K562 (cell line): ENCODE results near the gene SPRED2. TPM values are rescaled to one million over a fixed set of nuclear protein-coding genes. Genes with fewer than 3 reads are reported as not detected.

ENCODE experiments used
- ATAC-seq: fragments of 200-7000 bp; cut with Tn5 transposase; 3 replicates; pipeline ENCODE4 v1.9.1; 2020; ENCODE audit warnings: moderate library complexity
- BruUV-seq: library from RNA; stranded (reverse); fragments of 400-500 nt; replicated peaks from 2 replicates; lab custom pipeline; 2021; lab: Mats Ljungman, UMichigan
- CTCF ChIA-PET: fragments of 300-600 bp; formaldehyde crosslinking; extraction: SDS; loops from one replicate; lab custom pipeline; 2021; ENCODE audit warnings: low intra/inter-chr PET ratio; lab: Yijun Ruan, JAX
- POLR2A ChIA-PET: fragments of 300-600, 350-650 bp; sonication (Branson Sonifier 250); formaldehyde crosslinking; extraction: SDS; loops from one replicate; lab custom pipeline; 2021; ENCODE audit warnings: antibody characterized with exemption, inconsistent platforms; lab: Yijun Ruan, JAX
- DNase-seq, 4 experiments: peaks; one replicate each; pipeline versions ENCODE4 v3.0.0 to v3.0.0-alpha.2; 2011 to 2018; ENCODE audit warnings: low spot score in 3 of 4, mixed read lengths in 3 of 4; ENCODE audit errors: extremely low read depth in 1 of 4
- FAIRE-seq: peaks from 2 replicates; lab custom pipeline; 2011; peaks lifted over from hg19 to GRCh38; lab: Jason Lieb, UNC
- H2AFZ ChIP-seq: 2 replicates; pipeline ENCODE4 v1.6.0; 2011; ENCODE audit warnings: low read depth, low read length, control low read depth, inconsistent platforms
- H3K27ac ChIP-seq: fragments of 200-600 bp; 3 replicates; pipeline ENCODE4 v1.8.0; 2011; ENCODE audit warnings: low read depth, mild to moderate bottlenecking, control low read depth, inconsistent platforms, low read length, moderate library complexity, mixed read lengths; ENCODE audit errors: extremely low read depth
- H3K27me3 ChIP-seq, 2 experiments: fragments of 300-600 bp in 1 of 2; 2 replicates in 1 of 2; 3 replicates in 1 of 2; pipeline versions ENCODE4 v1.6.0 to v1.8.0; 2011; ENCODE audit warnings: inconsistent platforms in 2 of 2, low read length in 2 of 2, mild to moderate bottlenecking in 1 of 2, mixed read lengths in 1 of 2, moderate library complexity in 1 of 2; ENCODE audit not compliant: control insufficient read depth in 2 of 2, insufficient read depth in 2 of 2
- H3K36me3 ChIP-seq: fragments of 300-600 bp; 3 replicates; pipeline ENCODE4 v1.8.0; 2011; ENCODE audit warnings: mild to moderate bottlenecking, low read length, inconsistent platforms; ENCODE audit not compliant: control insufficient read depth, insufficient read depth
- H3K4me1 ChIP-seq, 2 experiments: fragments of 200-600 bp in 1 of 2; replicated peaks in 1 of 2; 2 replicates in 1 of 2; 3 replicates in 1 of 2; pipeline versions ENCODE4 v1.5.1 to v1.8.0; 2011; ENCODE audit warnings: inconsistent platforms in 2 of 2, low read length in 2 of 2, mild to moderate bottlenecking in 1 of 2, mixed read lengths in 1 of 2, moderate library complexity in 1 of 2; ENCODE audit not compliant: control insufficient read depth in 2 of 2, insufficient read depth in 2 of 2
- H3K4me2 ChIP-seq: 2 replicates; pipeline ENCODE4 v1.6.1; 2011; ENCODE audit warnings: low read length, control low read depth, inconsistent platforms, mixed read lengths; ENCODE audit not compliant: insufficient read depth
- H3K4me3 ChIP-seq: fragments of 200-600 bp; sonication (generic), shearing (Covaris generic); 2 replicates; pipeline ENCODE4 v1.5.1; 2016; ENCODE audit warnings: control low read depth, inconsistent platforms
- H3K79me2 ChIP-seq: fragments of 200-600 bp; 3 replicates; pipeline ENCODE4 v1.8.0; 2011; ENCODE audit warnings: low read length, inconsistent platforms; ENCODE audit not compliant: control insufficient read depth, insufficient read depth
- H3K9ac ChIP-seq, 2 experiments: 2 replicates each; pipeline versions ENCODE4 v1.6.0 to v1.6.1; 2011; ENCODE audit warnings: low read depth in 2 of 2, low read length in 2 of 2, control low read depth in 1 of 2, inconsistent platforms in 1 of 2, mild to moderate bottlenecking in 1 of 2, mixed read lengths in 1 of 2; ENCODE audit not compliant: insufficient read depth in 1 of 2
- H3K9me1 ChIP-seq: one replicate; pipeline ENCODE4 v1.6.0; 2011; ENCODE audit warnings: inconsistent platforms, mild to moderate bottlenecking, low read length, moderate library complexity; ENCODE audit not compliant: control insufficient read depth, insufficient read depth
- H3K9me3 ChIP-seq: replicated peaks from 2 replicates; pipeline ENCODE4 v1.5.1; 2011; ENCODE audit warnings: low read depth, low read length, inconsistent platforms; ENCODE audit not compliant: control insufficient read depth, insufficient read depth
- H4K20me1 ChIP-seq: replicated peaks from 2 replicates; pipeline ENCODE4 v1.6.1; 2011; ENCODE audit warnings: low read length, inconsistent platforms, mixed read lengths; ENCODE audit not compliant: control insufficient read depth, insufficient read depth
- CAMTA2 ChIP-seq: fragments of 250-450 bp; sonication (Bioruptor Pico); conservative IDR thresholded peaks from 2 replicates; pipeline ENCODE4 v1.5.1; 2022
- LCOR ChIP-seq: sonication (generic); formaldehyde crosslinking; IDR thresholded peaks from 2 replicates; pipeline ENCODE4 v1.8.0; 2022; ENCODE audit warnings: mild to moderate bottlenecking, missing genetic modification reagents
- MTA2 ChIP-seq: fragments of 450-650 bp; IDR thresholded peaks from 2 replicates; pipeline ENCODE4 v1.6.1; 2016; ENCODE audit warnings: low read depth
- PHF8 ChIP-seq: fragments of 200-600 bp; sonication (generic); IDR thresholded peaks from 2 replicates; pipeline ENCODE4 v1.6.1; 2012; ENCODE audit warnings: mixed run types, mild to moderate bottlenecking, inconsistent platforms, low read length, moderate library complexity, borderline replicate concordance
- POLR2AphosphoS2 ChIP-seq: IDR thresholded peaks from 2 replicates; pipeline ENCODE4 v1.6.1; 2012; ENCODE audit warnings: low read length, improper control_type of control experiment
- RFX1 ChIP-seq: fragments of 450-650 bp; IDR thresholded peaks from 2 replicates; pipeline ENCODE4 v1.6.1; 2016; ENCODE audit warnings: mild to moderate bottlenecking, moderate library complexity
- SETDB1 ChIP-seq: IDR thresholded peaks from one replicate; pipeline ENCODE4 v1.6.1; 2012; ENCODE audit warnings: low read length, control low read depth, inconsistent platforms
- SP1 ChIP-seq: sonication (generic); formaldehyde crosslinking; IDR thresholded peaks from 2 replicates; pipeline ENCODE4 v1.8.1; 2022; ENCODE audit warnings: mild to moderate bottlenecking, missing genetic modification reagents
- ZNF347 ChIP-seq: fragments of 450-650 bp; formaldehyde crosslinking; IDR thresholded peaks from 2 replicates; pipeline ENCODE4 v1.4.0; 2020; ENCODE audit warnings: low read depth, mild to moderate bottlenecking, moderate library complexity
- WGBS: fragments of 100-300 bp; shearing (Covaris generic); methylation state at CpG from one replicate; pipeline ENCODE4 v1.1.6; 2016; ENCODE audit warnings: low coverage, mixed read lengths; ENCODE audit not compliant: insufficient coverage; ENCODE audit errors: missing lambda C conversion rate; 5-methylcytosine and 5-hydroxymethylcytosine counted together
- in situ Hi-C: fragments of 300-500 bp; cut with MboI; formaldehyde crosslinking; loops from 4 replicates; pipeline ENCODE4 v1.15.0; 2018; ENCODE audit warnings: inconsistent platforms, mixed read lengths
- intact Hi-C: fragments of 100-400 bp; cut with micrococcal nuclease; formaldehyde crosslinking; loops from 2 replicates; pipeline ENCODE4 v1.14.2; 2022
- polyA plus RNA-seq, 8 experiments: library from polyadenylated mRNA; depleted of rRNA in 4 of 8; stranded (reverse) in 5 of 8; unstranded in 3 of 8; fragments of >200 nt; fragmentation: Nextera tagmentation in 2 of 8; fragmentation: Illumina TruSeq in 1 of 8; extraction: Ambion mirVana in 2 of 8; extraction: Trizol in 1 of 8; gene quantifications; 2 replicates each; pipeline versions ENCODE4 v1.2.1 to v1.2.3, GENCODE V29; 2011 to 2014; ENCODE audit warnings: inconsistent platforms in 1 of 8, missing spikeins in 1 of 8
- total RNA-seq, 7 experiments: library from RNA; depleted of rRNA in 6 of 7; stranded (reverse); fragments of >200 nt in 6 of 7; fragmentation: Illumina TruSeq in 2 of 7; extraction: Trizol in 2 of 7; gene quantifications; 2 replicates each; pipeline versions ENCODE4 v1.2.1 to v1.2.3, GENCODE V29; 2011 to 2021; ENCODE audit warnings: low replicate concordance in 1 of 7

SPRED2 gene
- total and polyA plus RNA-seq, 9 of the 15 experiments (the other 6 are each of a cell fraction or from before 2014, with no cell fraction given): 4.6 to 50.8 (median 14.1) TPM

DNA sequence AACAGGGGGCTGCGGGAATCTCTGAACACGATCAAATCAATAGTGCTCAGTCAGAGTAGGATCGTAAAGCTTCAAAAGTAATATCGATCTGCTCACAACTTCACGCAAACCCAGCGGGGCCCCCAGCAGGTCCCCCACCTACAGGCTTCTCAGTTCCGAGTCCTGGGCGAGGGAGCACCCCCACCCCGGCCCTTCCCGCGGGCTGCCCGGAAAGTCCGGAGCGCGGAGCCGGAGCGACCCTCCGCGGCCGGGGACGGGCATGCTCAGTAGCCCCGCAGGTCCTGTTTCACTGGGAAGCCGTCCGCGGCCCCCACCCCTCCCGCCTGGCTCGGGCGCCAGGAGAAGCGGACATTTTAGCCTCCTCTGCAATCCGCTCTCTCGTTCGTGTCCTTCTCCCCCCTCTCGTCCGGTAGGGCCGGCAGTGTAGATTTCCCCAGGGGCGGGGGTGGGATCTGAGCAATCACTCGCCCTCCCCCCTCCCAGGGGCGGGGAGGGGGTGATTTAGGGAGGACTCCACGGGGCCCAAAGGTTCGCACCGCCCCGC, 3.3 kb upstream of the SPRED2 start (continued):
- TF ChIP-seq LCOR (CRISPR knock-in tag) (peak; percentile 81), SETDB1 (no peak), PHF8 (peak; percentile 57), ZNF347 (CRISPR knock-in tag) (no peak), POLR2AphosphoS2 (no peak; the same call in 1 of the 2 replicates), SP1 (CRISPR knock-in tag) (peak; percentile 82)

GRCh38 chr2:65434592-65435241, 2.3 kb upstream of the SPRED2 start:
- FAIRE-seq: no peak

More at GRCh38 chr2:65434592-65435241, 2.3 kb upstream of the SPRED2 start:
- Histone ChIP-seq H3K9me1 (peaks cover 5% of the 10 kb centered on the region), H3K9me3 (no peaks in the 10 kb centered on the region), H4K20me1 (peaks cover 10% of the 10 kb centered on the region), H3K4me3 (0 out of 2 replicates have a peak overlapping the region, but pooled peaks have one; percentile 65), H2AFZ (peak overlapping the region; percentile 75; the same call in 1 of the 2 replicates), H3K27me3 (no peaks in the 10 kb centered on the region), H3K36me3 (peaks cover 5% of the 10 kb centered on the region; the same call in 1 of the 3 replicates), H3K79me2 (peaks cover 42% of the 10 kb centered on the region), H3K4me1 (peaks cover 30 to 59% of the 10 kb centered on the region in 2 experiments; a peak in 4 of 5 replicates), H3K4me2 (peak overlapping the region; percentile 87; the same call in 1 of the 2 replicates), H3K9ac (peak overlapping the region; percentile 47 to 78; a peak in 2 of 4 replicates), H3K27ac (no peak overlapping the region; the same call in 2 of the 3 replicates)
- no peak for ATAC-seq
- DNase-seq: no peak
- POLR2A ChIA-PET: interaction anchor here (0.5 to 3.6 kb wide), 11 partner anchors 8 to 313 kb away, joined by 3 to 21 read pairs (median 3); no protein-coding TSS in a partner anchor
- intact Hi-C loops: loop anchor here (2.0 to 10.0 kb wide), 2 partner anchors 170 to 370 kb away; no protein-coding TSS in a partner anchor
- TF ChIP-seq CAMTA2 (CRISPR knock-in tag) (no peak), RFX1 (peak; percentile 62; the same call in 1 of the 2 replicates), MTA2 (no peak)
- BruUV-seq: no TSS peak
- in situ Hi-C loops: no loop called here
- CTCF ChIA-PET: no interaction called here
- 36% methylated on average over 3 of the region's 3 CpGs for WGBS
